Astrocyte (in vitro differentiated cells and primary cell): ENCODE measurements around the gene CRLF2.

Experiments
- EZH2 ChIP-seq: IDR thresholded peaks from 2 replicates; pipeline ENCODE4 v1.6.1; 2012; ENCODE audit warnings: mild to moderate bottlenecking, low read length, inconsistent platforms; ENCODE audit not compliant: insufficient read depth
- TF ChIP-seq, protein P1 (sequence below): IDR thresholded peaks from 2 replicates; pipeline ENCODE4 v1.5.1; 2011; ENCODE audit warnings: low read depth, mild to moderate bottlenecking, inconsistent platforms, low read length, moderate library complexity; ENCODE audit not compliant: insufficient read depth

- TF ChIP-seq, protein P1, sequence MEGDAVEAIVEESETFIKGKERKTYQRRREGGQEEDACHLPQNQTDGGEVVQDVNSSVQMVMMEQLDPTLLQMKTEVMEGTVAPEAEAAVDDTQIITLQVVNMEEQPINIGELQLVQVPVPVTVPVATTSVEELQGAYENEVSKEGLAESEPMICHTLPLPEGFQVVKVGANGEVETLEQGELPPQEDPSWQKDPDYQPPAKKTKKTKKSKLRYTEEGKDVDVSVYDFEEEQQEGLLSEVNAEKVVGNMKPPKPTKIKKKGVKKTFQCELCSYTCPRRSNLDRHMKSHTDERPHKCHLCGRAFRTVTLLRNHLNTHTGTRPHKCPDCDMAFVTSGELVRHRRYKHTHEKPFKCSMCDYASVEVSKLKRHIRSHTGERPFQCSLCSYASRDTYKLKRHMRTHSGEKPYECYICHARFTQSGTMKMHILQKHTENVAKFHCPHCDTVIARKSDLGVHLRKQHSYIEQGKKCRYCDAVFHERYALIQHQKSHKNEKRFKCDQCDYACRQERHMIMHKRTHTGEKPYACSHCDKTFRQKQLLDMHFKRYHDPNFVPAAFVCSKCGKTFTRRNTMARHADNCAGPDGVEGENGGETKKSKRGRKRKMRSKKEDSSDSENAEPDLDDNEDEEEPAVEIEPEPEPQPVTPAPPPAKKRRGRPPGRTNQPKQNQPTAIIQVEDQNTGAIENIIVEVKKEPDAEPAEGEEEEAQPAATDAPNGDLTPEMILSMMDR: no peak
- no peak for TF ChIP-seq EZH2
These were observed 68.2 kb downstream of the CRLF2 start for GRCh38 chrX:1144293-1144692.
